ENCODE results near the gene TCF4.

Gene TCF4

DNA sequence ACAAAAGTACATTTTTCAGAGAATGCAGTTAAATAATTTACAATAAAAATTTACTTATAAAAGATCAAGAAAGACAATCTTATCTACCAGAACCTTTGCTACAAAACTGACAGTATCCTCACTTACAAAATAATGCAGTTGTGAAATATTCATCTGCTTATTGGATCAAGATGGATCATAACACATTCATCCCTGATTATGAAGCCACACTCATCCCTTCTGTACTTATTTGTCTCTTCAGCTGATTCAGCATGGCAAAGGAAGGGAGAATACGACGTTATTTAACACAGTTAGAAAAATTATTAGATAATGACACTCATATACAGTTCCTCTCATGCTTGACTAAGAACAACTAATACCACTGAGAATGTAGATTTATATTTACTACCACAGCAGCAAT is 46.4 kb downstream of the TCF4 start:
- no peak for DNase-seq

DNA sequence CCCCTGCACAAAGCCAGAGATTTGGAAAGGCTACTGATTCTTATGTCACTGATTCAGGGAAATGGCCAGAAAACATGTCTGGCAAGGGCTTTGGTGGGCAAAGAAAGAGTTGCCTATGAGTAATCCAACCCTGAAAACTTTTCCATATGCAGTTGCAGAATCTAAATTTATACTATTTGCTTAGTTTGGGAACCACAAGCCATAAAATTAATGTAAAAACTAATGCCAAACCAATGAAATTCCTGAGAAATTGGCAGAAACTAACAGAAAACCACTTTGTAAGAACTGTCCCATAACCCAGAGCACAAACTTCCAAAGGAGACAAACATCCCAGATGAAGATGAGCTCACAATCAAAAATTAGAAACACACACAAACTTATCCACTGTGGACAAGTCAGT is 48.8 kb downstream of the TCF4 start:
- DNase-seq = no peak

DNA sequence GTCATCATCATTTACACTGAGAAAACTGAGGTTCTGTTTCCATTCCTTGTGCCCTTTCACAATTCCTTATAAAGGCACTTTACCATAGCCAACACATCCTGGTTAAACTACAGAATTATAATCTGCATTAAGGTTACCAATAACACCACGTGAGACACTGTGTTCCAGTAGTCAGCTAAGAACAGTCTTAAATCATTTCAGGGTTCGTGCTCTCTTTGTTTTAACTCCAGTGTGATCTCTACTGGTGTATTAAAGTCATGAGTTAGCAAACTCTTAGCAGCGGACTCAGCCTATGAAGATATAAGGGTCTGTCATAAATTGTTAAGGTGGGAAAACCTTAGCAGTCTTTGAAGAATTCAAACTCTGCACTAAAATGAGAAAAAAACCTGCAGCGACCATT is 53.0 kb downstream of the TCF4 start:
- DNase-seq = no peak

DNA sequence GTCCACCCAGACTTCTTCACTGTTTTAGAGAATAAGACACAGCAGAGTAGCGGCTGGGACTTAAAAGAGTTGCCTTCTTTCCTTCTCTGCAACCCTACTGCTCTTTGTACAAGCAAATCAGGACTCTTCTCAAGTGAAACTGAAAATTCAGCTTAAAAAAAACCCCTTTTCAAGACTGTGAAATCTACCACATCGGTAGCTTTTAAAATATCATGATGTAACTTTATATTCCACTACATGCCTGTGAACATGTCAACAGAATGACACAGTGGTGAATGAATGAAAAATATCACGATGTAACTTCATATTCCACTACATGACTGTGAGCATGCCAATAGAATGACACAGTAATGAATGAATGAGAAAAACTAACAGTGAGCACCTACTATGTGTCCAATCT is 53.4 kb downstream of the TCF4 start:
- DNase-seq = no peak

DNA sequence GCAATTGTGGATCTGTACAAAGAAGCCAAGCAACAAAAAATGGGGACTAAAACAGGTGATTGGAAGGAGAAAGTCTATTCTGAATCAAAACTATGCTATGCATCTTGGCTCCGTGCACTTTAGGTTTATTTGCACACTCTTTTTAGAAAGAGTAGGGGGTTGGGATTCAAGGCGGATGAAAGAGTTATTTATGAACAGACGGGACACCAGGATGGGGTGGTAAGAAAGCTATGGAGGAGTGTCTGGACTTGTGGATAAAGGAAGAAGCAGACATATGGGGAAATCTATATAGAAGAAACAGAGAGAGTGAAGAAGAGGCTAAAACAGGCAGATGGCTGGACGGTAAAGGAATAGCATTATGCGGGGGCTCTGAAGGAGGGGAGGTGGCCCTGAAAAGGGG is 57.8 kb downstream of the TCF4 start:
- DNase-seq = peak; percentile 31 to 65

DNA sequence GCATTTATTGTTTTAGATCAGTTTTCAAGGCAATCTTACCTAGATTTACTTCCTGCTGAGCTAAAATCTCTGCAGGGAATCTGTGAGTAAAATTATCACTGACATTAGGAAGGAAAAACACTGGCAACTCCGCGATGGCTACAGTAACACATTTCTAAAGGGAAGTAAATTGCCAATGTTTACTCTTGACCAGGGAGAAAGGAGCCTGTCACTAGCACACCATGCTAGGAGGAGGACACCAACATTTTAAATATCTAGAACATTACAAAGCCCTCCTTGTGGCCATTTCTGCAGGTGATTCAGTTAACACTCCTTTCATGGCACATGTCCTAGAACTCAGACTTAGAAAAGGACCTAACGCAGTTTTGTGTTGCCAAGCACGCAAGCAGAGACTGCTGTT is 58.4 kb downstream of the TCF4 start:
- no peak for DNase-seq

DNA sequence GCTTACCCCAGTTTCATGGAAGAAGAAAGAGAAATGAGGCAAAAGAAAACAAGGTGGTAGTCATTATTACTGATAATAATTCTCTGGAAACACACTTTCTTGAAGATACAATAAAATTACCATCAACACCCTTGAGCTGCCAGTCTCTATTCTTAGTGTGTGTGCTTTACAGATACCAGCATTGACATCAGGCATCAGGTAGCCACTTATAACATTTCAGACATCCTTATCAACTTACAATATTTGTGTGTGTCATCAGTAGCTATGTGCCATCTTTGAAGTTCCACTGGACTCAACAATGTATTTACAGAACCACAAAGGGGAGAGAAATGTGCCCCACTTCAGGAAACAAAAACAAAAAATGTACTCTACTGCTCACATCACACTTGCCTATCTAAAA is 62.1 kb downstream of the TCF4 start:
- DNase-seq = no peak

DNA sequence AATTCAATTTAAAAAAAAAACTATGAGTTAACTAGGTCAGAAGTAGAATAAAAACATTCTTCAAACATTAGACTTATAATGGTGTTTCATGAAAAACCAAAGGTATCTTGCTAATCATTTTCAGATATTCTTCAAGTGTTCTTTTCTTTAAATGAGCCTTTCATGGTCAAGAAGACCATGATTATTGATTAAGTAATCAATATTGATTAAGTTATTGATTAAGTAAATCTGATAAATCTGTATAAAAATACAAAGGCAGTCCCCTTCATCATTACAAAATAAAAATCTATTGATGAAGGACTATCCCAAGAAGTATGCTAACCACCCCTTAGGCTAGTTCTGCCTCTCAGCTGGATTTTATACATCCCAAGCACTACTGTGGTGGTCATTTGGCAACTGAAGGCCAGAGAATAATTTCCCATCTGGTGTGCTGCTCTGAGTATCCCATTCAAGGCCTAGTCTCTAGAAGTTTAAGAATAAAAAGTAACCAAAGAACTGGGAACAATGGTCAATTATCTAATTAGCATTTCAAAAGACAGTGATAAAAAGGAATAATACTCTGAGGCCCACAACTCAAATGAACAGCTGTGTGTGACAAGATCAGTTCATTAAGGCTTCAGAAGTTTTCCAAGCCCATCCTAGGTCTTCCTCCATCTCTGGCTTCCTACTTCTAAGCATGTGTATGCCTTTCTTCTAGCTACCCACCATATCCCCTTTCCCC is 63.5 kb downstream of the TCF4 start:
- no peak for DNase-seq

DNA sequence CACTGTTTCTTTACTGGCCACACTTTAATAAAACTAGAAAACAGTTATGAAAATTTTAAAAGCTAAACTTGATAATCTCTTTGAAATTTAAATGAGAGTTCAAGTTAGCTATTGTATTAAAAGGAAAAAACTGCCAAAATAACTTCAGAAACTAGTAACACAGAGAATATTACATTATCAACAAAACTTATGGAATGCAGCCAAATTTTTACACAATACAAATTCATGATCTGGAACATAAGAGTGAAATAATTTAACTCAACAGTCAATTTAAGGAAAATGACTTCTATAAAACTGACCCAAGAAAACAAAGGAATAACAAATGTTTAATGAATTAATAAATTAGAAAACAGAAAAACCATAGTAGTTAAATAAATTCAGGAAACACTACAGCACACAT is 65.0 kb downstream of the TCF4 start:
- DNase-seq = no peak

DNA sequence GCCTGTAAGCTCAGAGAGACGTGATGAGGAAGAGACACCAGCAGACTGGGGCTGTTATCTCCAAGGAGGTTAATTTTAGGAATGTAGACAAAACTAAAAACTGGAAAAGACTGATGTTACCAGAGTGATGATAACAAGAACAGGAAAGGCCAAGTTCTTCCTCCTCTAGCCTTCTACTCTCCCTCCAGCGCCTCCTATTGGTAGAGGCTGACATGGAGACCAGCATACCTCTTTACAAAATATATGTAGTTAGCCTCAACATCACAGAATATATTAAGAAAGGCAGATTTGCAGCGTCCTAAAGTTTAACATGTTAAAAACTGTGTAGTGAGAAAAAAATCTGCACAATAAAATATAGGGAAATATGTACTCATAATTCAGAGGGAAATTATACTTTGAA is 66.0 kb downstream of the TCF4 start:
- DNase-seq = no peak

DNA sequence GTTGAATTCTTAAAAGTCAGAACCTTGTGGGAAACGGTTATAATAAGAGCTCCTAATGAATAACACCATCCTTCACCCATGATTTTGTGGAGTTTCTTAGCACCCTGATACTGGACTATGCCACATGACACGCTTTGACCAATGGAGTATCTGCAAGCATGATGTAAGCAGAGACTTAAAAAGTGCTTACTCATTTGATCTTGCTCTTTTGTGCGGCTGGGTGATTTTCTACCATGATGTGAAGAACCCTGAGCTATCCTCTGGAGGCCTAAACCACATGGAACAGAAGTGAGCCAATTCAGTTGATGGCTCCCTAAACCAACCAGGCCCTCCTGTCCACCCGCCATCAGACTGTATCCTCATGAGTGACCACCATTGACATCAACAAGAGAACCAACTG is 70.9 kb downstream of the TCF4 start:
- DNase-seq = no peak

DNA sequence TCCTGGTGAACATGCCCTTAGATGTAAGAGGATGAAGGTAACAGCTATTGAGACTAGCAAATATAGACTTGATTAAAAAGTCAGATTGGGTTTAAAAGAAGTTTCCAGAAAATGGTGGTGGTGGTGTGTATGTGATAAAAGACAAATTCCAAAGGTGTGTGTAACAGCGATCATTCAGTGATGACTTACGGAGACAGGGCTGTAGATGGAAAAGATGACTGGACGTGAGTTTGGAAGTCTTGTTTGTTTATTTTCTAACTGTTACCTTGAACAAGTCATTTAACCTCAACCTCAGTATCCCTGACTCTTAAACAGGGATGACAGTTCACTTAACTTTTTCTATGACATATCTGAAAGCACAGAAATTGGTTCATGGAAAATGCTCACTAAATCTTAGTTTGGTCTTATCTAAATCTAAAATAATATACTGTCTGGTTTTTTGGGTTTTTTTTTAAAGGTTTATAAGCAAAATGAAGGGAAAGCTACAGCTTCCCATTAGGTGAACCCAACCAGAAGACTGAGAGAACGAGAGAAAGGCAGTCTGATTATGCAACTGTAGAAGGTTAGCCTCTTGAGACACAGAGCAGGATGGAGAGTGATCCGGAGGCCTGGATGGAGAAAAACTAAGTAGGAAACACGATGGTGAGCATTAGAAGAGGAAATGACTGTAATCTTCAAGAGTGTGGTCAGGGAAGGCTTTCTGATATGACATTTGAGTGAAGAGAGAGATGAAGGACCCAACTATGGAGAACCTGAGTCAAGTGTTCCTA is 71.9 kb downstream of the TCF4 start:
- DNase-seq = no peak

DNA sequence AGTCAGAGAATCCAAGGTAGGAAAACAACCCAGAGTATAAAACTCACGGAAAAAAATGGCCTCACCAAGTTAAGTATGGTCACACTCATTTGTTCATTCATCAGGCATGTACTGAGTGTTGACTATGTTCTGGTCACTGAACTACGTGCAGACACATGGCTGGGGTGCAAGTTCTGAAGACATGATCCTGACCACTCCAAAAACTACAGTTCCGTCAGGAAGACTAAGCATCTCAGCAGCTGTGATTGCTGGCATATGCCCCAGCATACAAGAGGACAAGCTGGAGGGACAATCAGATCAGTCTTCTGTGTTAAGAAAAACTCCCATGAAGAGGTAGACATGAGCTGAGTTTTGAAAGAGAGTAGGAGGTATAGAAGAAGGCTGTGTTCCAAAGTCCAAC is 72.8 kb downstream of the TCF4 start:
- no peak for DNase-seq

DNA sequence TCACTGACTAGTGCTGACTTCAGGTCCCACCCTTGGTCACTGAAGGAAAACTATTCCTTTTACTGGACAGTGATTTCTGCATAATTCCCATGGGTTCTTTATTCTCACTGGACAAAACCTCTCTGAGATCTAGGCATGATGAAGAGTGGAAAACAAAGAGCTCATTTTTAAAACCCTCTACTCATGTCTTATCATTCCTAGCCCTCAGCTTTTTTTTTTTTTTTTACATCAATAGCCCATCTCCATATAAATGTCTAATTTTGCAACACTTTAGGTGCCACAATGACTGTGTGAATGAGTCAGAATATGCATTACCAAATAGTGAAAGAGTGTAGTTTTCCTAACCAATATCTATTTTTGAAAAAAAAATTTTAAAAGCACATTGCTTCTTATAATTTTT is 74.8 kb downstream of the TCF4 start:
- no peak for DNase-seq

DNA sequence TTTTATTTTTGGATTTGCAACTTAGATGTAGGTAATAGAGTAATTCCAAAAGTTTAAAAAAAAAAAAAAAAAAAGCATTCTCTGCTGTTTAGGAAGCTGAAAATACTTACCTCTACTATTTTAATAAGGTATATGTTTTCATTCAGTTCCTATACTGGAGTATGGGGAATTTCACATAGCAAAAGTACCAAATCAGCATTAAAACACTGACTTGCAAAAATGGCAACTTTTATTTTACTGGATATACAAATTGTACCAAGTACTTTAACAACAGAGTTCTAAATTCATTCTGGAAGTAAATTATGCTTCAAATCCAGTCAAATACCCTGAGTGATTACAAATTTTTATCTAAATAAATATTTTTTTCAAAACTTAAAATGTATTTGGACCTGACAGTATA is 76.7 kb downstream of the TCF4 start:
- no peak for DNase-seq

DNA sequence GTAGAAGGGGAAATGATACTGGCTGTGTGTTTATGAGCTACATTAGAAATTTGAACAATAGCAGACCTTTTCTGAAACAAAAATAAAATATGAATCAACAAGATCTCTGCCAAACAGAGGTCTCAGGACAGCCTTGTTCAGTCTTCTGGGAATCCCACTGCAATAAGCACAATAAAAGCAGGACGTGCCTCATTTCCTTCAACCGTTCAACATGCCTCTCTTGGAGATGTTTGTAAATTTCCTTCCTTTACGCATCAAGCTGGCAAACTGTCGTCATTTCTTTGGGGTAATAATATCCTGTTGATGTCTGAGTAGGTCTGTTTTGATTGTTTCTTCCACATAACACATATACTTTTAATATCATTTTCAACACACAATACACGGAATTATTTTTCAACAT is 77.2 kb downstream of the TCF4 start:
- DNase-seq = no peak

DNA sequence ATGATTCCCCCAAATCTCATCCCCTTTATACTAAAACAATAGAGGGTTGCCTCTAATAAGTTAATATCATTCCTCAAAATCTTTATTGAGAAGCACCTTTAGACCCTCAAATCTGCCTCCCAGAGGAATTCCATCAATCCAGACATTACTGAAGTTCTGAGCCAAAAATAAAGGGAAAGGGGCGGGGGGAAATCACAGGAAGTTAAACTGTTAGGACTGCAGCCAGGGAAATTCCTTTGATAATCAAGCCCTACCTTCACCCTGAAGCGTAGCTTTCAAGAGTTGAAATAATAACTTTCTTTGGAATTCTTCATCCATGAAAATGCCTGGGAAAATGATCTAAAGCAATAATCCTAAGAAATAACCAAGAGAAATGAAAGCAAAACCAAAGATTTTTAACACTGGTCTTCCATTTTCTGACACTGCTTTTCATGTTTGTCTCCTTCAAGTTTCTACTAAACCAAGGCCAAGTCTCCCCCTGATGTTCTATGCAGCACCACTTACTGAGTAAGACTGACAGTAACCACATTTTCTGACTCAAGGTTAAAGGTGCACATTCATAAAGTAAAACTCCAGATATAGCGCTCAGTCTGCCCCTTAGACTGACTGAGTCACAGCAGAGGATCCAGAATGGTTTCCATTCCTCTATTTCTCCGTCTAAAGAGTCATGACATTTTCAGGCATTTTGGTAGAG is 78.2 kb downstream of the TCF4 start:
- no peak for DNase-seq

DNA sequence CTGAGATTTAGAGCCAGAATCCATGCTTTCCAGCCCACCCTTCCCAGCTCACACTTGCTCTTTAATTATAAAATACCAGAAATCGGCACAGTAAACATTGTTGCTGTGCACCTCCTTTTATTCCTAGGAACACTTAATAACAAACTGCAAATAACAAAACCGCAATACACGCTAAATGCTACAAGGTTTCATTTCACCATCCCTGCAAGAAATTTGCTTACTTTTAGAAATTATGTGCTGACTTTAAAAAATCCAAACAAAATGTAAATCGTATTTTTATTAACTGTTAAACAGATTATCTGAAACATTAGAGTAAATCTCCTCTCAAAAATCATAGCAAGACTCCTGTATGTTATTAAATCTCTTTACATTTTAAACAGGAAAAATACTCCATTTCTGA is 79.3 kb downstream of the TCF4 start:
- no peak for DNase-seq

DNA sequence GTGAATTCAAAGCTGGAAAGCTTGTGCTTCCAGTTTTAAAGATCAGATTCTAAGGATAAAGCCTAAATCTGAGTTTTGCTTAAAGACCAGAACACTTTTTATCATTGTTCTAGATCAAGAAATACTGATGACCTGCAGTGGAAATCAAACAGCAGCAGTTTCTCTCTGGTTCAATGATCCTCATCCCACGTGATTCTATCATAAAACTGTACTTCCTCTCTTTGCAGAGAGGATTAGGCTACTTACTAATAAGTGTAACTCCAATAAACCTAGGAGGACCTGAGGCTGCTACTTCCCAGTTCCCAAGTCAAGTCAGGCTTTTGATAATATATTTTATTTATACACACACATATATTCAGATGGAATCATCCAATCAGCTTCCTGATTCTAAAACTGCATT is 81.9 kb downstream of the TCF4 start:
- DNase-seq = no peak

DNA sequence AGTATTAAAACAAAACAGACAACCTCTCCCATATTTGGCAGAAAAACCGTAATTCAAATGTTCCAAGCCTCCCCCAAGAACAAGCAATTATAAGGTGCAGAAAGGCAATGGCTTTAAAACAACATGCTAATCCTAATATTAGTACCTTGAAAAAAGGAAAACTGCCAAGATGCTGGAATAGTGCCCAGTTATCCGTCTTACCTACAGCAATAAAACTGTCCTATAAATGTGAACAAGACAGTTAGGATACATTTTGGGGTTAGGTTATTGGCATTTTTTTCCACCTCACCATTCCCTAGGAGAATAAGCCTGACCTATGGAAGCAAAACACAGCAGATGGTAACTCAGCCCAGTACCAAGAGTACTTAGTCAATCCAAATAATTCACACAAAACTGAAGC is 83.2 kb downstream of the TCF4 start:
- DNase-seq = no peak

DNA sequence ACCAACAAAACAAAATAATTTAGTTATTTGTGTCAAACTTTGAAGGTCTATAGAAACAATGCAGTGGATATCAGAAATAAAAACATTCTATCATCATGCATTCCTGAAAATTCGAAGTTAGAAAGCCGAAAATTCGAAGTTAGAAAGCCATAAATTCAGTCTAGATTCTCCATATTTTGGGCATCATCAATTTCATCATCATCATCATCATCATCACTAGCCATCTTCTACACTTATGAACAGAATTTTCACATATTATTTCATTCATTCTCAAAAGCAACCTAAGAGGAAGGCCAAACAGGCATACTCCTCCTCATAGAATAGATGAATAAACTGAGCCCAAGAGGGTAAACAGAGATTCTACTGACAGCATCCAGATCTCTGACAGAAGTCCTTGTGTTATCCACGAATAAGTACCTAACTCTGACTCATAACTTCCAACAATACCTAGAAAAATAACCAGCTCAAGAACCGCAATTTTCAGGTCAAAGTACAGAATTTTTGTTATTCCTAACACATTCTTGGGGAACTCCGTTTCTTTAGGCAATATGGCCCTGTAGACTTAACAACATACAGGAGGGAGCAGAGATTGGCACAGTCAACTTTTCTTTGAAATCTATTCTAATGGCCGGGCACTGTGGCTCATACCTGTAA is 84.7 kb downstream of the TCF4 start:
- no peak for DNase-seq

DNA sequence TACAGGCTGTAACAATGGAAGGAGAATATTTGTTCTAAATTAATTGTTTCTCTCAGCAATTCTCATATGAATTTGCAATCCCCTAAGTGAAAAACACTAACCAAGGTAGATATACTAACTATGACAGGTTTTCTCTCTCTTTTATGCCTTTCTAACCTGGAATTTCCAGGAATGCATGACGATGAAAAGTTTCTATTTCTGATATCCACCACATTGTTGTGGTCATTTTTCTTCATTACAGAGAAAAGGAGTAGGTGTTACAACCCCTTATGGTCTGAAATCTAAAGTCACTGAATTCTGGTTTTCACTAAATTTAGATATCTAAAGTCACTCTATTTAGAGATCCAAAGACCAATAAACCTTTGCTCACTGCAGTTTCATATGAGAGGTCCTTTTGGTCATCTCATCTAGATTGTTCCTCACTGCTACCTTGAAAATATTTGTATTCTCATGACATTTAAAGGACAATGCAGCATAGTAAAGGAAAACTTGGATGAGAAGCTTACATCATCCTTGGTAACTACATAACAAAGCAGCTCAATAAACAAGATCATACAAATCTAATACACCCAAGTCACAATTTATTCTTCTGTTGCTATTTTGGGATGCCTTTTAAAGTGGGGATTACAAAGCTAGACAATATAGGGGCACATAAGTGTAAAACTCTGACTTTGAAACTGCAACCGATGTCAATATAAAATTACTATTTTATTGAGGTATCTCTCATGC is 85.8 kb downstream of the TCF4 start:
- DNase-seq = no peak

DNA sequence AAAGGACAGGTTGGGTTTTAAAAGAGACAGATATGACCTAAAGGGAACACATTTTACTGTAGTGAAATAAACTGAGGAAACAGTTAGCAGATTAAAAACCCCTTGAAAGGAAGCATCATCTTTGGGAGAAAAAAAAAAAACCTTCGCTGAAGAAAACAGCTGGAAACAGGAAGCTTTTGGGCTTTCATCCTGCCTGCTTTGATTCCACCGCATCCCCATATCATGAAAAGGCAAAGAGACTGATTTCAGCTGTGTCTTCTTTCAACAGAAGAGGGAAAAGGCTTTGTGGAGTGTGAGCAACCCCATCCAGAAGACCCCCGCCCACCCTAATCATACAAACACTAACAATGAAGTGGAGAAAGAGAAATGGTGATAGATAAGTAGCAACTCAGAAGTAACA is 86.4 kb downstream of the TCF4 start:
- DNase-seq = no peak

Data from NCI-H524 (cell line).